GM23338 (cell line): Measurements from ENCODE around the gene FOXI1. TPM values are rescaled to one million over a fixed set of nuclear protein-coding genes. Genes with fewer than 3 reads are reported as not detected.

ENCODE experiments used
- ATAC-seq: fragments of 200-7000 bp; cut with Tn5 transposase; 3 replicates; pipeline ENCODE4 v1.9.1; 2020
- DNase-seq: peaks from one replicate; pipeline ENCODE4 v3.0.0-alpha.2; 2015; ENCODE audit warnings: low spot score
- H2AFZ ChIP-seq: fragments of 200-600 bp; sonication (generic); 2 replicates; pipeline ENCODE4 v1.8.0; 2016; ENCODE audit warnings: antibody characterized with exemption, mild to moderate bottlenecking, moderate library complexity
- H3F3A ChIP-seq: fragments of 200-600 bp; sonication (generic); replicated peaks from 2 replicates; pipeline ENCODE4 v1.8.0; 2017; ENCODE audit warnings: antibody characterized with exemption, mixed run types, low read depth
- H3K27ac ChIP-seq: fragments of 200-600 bp; sonication (generic); 2 replicates; pipeline ENCODE4 v1.6.1; 2016; ENCODE audit warnings: low read depth
- H3K27me3 ChIP-seq: fragments of 200-600 bp; sonication (generic); 2 replicates; pipeline ENCODE4 v1.8.0; 2016; ENCODE audit warnings: mild to moderate bottlenecking, mixed run types, moderate library complexity; ENCODE audit not compliant: insufficient read depth
- H3K36me3 ChIP-seq: fragments of 200-600 bp; sonication (generic); 2 replicates; pipeline ENCODE4 v1.8.0; 2016; ENCODE audit warnings: mild to moderate bottlenecking; ENCODE audit not compliant: insufficient read depth
- H3K4me1 ChIP-seq: fragments of 200-600 bp; sonication (generic); 2 replicates; pipeline ENCODE4 v1.8.0; 2016; ENCODE audit warnings: mild to moderate bottlenecking, moderate library complexity; ENCODE audit not compliant: insufficient read depth
- H3K4me2 ChIP-seq: fragments of 200-600 bp; sonication (generic); 2 replicates; pipeline ENCODE4 v1.7.1; 2017; ENCODE audit warnings: mixed run types
- H3K4me3 ChIP-seq: fragments of 200-600 bp; sonication (generic); 2 replicates; pipeline ENCODE4 v1.6.1; 2016; ENCODE audit warnings: mixed run types
- H3K79me2 ChIP-seq: fragments of 200-600 bp; sonication (generic); replicated peaks from 2 replicates; pipeline ENCODE4 v1.8.0; 2017; ENCODE audit warnings: mild to moderate bottlenecking; ENCODE audit not compliant: insufficient read depth
- H3K9me2 ChIP-seq: fragments of 200-600 bp; sonication (generic); 2 replicates; pipeline ENCODE4 v1.8.0; 2017; ENCODE audit not compliant: insufficient read depth
- H4K20me1 ChIP-seq: fragments of 200-600 bp; sonication (generic); replicated peaks from 2 replicates; pipeline ENCODE4 v1.8.0; 2017; ENCODE audit warnings: mild to moderate bottlenecking; ENCODE audit not compliant: insufficient read depth
- H3K27ac Mint-ChIP-seq: 2 replicates; pipeline ENCODE4 v1.8.0; 2020; ENCODE audit warnings: inconsistent platforms, mild to moderate bottlenecking, moderate library complexity, mixed read lengths
- H3K27me3 Mint-ChIP-seq: 3 replicates; pipeline ENCODE4 v1.8.0; 2022; ENCODE audit warnings: low read depth, mild to moderate bottlenecking, moderate library complexity, mixed read lengths, inconsistent platforms; ENCODE audit not compliant: insufficient read depth, poor library complexity
- H3K36me3 Mint-ChIP-seq: 3 replicates; pipeline ENCODE4 v1.8.0; 2021; ENCODE audit warnings: low read depth, mild to moderate bottlenecking, inconsistent platforms, moderate library complexity, mixed read lengths
- H3K4me1 Mint-ChIP-seq: 3 replicates; pipeline ENCODE4 v1.8.0; 2020; ENCODE audit warnings: mild to moderate bottlenecking, inconsistent platforms, mixed read lengths
- H3K4me3 Mint-ChIP-seq: 3 replicates; pipeline ENCODE4 v1.8.0; 2021; ENCODE audit warnings: moderate library complexity, mild to moderate bottlenecking, inconsistent platforms, mixed read lengths
- H3K9me3 Mint-ChIP-seq: 3 replicates; pipeline ENCODE4 v1.8.0; 2020; ENCODE audit warnings: moderate library complexity, mild to moderate bottlenecking, inconsistent platforms, mixed read lengths
- CREB1 ChIP-seq: fragments of 250-450 bp; sonication (Bioruptor Pico); IDR thresholded peaks from 2 replicates; pipeline ENCODE4 v1.5.0; 2020; ENCODE audit warnings: low read depth, mild to moderate bottlenecking, moderate library complexity
- ETS1 ChIP-seq: IDR thresholded peaks from 2 replicates; pipeline ENCODE4 v1.6.1; 2016; ENCODE audit warnings: antibody characterized with exemption
- EZH2 ChIP-seq: fragments of 200-600 bp; sonication (generic); IDR thresholded peaks from one replicate; pipeline ENCODE4 v1.8.0; 2017; ENCODE audit warnings: antibody characterized with exemption, mild to moderate bottlenecking, low read depth; ENCODE audit not compliant: unreplicated experiment
- EZH2phosphoT487 ChIP-seq: fragments of 200-600 bp; sonication (generic); IDR thresholded peaks from one replicate; pipeline ENCODE4 v1.8.1; 2018; ENCODE audit warnings: antibody characterized with exemption; ENCODE audit not compliant: unreplicated experiment
- JUNB ChIP-seq: IDR thresholded peaks from one replicate; pipeline ENCODE4 v1.6.1; 2016; ENCODE audit warnings: antibody characterized with exemption; ENCODE audit not compliant: unreplicated experiment
- POLR2AphosphoS5 ChIP-seq: IDR thresholded peaks from 2 replicates; pipeline ENCODE4 v1.6.1; 2016; ENCODE audit warnings: antibody characterized with exemption, low read depth
- STAT1 ChIP-seq: IDR thresholded peaks from one replicate; pipeline ENCODE4 v1.6.1; 2016; ENCODE audit warnings: antibody characterized with exemption; ENCODE audit not compliant: unreplicated experiment
- ZNF114 ChIP-seq: fragments of 250-450 bp; sonication (Bioruptor Pico); IDR thresholded peaks from 2 replicates; pipeline ENCODE4 v1.5.0; 2020; ENCODE audit warnings: mild to moderate bottlenecking, moderate library complexity
- ZNF331 ChIP-seq: fragments of 250-450 bp; sonication (Bioruptor Pico); IDR thresholded peaks from 2 replicates; pipeline ENCODE4 v1.5.0; 2020; ENCODE audit warnings: low read depth, mild to moderate bottlenecking, moderate library complexity
- ZNF462 ChIP-seq: fragments of 250-450 bp; sonication (Bioruptor Pico); IDR thresholded peaks from 2 replicates; pipeline ENCODE4 v1.5.0; 2020; ENCODE audit warnings: mild to moderate bottlenecking, moderate library complexity
- polyA plus RNA-seq: library from polyadenylated mRNA; unstranded; fragments of >200 nt; fragmentation: Nextera tagmentation; extraction: Ambion mirVana; gene quantifications from 2 replicates; pipeline ENCODE4 v1.2.1, GENCODE V29; 2016
- total RNA-seq: library from RNA; depleted of rRNA; stranded (reverse); fragments of >200 nt; shearing (Covaris generic); gene quantifications from 2 replicates; pipeline ENCODE4 v1.2.3, GENCODE V29; 2014

FOXI1 gene
- total and polyA plus RNA-seq, 2 experiments from 2014 or later: not detected

- TF ChIP-seq ETS1: no peak
- TF ChIP-seq ZNF114 (CRISPR knock-in tag): no peak
- TF ChIP-seq ZNF462 (CRISPR knock-in tag): no peak
- no peak for TF ChIP-seq POLR2AphosphoS5
- no peak for TF ChIP-seq ZNF331 (CRISPR knock-in tag)
- no peak for TF ChIP-seq CREB1
Observed at GRCh38 chr5:170154744-170155143, 49.0 kb downstream of the FOXI1 start (continued).

GRCh38 chr5:170155771-170156170 is 50.1 kb downstream of the FOXI1 start:
- Mint-ChIP-seq H3K27me3 (no peaks in the 10 kb centered on the region), H3K4me1 (peaks cover 15% of the 10 kb centered on the region), H3K9me3 (no peaks in the 10 kb centered on the region), H3K27ac (no peak overlapping the region), H3K36me3 (no peaks in the 10 kb centered on the region), H3K4me3 (no peak overlapping the region)
- H2AFZ ChIP-seq: no peak overlapping the region
- no peaks in the 10 kb centered on the region for H4K20me1 ChIP-seq
- DNase-seq: no peak
- no peaks in the 10 kb centered on the region for H3K36me3 ChIP-seq
- H3K27ac ChIP-seq: no peak overlapping the region
- TF ChIP-seq STAT1 (no peak), JUNB (no peak), EZH2phosphoT487 (no peak), POLR2AphosphoS5 (no peak), ZNF114 (CRISPR knock-in tag) (no peak), ETS1 (no peak), CREB1 (no peak), EZH2 (no peak)
- H3F3A ChIP-seq: no peaks in the 10 kb centered on the region
- no peak overlapping the region for H3K4me3 ChIP-seq
- H3K27me3 ChIP-seq: no peaks in the 10 kb centered on the region
- ATAC-seq: no peak
- H3K4me1 ChIP-seq: peaks cover 7% of the 10 kb centered on the region
- H3K79me2 ChIP-seq: no peaks in the 10 kb centered on the region
- no peaks in the 10 kb centered on the region for H3K9me2 ChIP-seq
- H3K4me2 ChIP-seq: no peak overlapping the region
